NCI-H510A treated with DMSO at 0.1 percent for 48 hours (cell line): ENCODE measurements around the gene NEK9.

Experiments used
- DNase-seq: peaks from one replicate; lab custom pipeline; 2025; lab: John Stamatoyannopoulos, UW

Gene NEK9

GRCh38 chr14:75066691-75067090, 60.2 kb downstream of the NEK9 start:
- no peak for DNase-seq

DNA sequence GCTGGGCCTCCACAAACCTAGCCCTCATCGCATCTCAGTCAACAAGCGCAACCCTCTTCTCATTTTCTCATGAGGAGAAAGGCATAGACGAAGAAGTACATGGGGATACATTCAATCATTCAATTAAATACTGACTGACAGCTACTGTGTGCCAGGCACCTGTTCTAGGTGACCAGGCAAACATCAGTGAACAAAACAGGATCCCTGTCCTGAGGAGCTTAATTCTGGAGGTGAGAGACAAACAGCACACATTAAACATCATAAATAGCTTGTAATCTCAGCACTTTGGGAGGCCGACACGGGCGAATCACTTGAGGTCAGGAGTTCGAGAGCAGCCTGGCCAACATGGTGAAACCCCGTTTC, 62.7 kb downstream of the NEK9 start:
- no peak for DNase-seq

- peak; percentile 91 for DNase-seq
Measured at GRCh38 chr14:75063491-75064204, 63.2 kb downstream of the NEK9 start, which contains the start of gene ACYP1. ACYP1 (minus strand) TSS chr14:75064024; CDS start chr14:75063553, 471 bp downstream.

- peak; percentile 11 for DNase-seq
Measured at GRCh38 chr14:75063013-75063412, 63.8 kb downstream of the NEK9 start.

GRCh38 chr14:75060420-75060819, 66.4 kb downstream of the NEK9 start:
- DNase-seq: no peak

- no peak for DNase-seq
Measured at GRCh38 chr14:75059642-75060041, 67.2 kb downstream of the NEK9 start.

- DNase-seq: no peak
Measured at GRCh38 chr14:75054421-75054820, 72.4 kb downstream of the NEK9 start.

GRCh38 chr14:75053396-75054291, 73.2 kb downstream of the NEK9 start:
- DNase-seq: no peak

GRCh38 chr14:75051556-75051899, 75.3 kb downstream of the NEK9 start:
- DNase-seq: no peak

DNA sequence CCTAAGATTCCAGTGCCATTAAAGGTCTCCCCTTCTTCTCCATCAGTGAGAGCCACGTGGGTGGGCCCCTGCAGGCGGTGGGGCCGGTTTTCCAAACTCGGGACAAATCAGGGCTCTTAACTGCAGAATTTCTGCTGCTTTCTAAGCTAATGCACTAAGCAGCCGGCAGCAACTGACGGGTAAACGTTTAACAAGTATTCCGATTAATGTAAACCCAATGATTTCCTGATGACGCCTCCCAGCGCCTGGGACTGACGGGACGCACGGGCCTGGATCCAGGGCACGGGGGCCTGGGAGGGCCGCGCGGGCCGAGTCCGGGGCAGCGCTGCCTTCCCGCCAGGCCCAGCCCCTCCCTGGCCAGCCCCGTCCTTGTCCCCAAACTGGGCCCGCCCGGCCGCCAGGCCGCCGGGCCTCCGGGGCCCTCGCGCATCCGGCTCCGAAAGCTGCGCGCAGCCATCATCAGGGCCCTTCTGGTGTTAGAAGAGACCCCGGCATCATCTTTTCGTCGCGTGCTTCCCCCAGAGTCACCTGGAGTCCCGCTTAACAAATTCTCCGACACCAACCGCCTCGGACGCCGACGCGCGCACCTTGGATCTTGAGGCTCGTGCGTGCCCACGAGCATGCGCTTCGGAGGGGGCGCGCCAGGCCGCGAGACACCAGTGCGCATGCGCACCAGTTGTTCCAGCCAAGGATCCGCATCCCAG, 75.8 kb downstream of the NEK9 start, which contains the start of gene MLH3:
MLH3 (minus strand) TSS at position 616 of the 704 bp plus-strand sequence. CDS start 1,812 bp downstream, outside the sequence.
- peak; percentile 85 for DNase-seq

GRCh38 chr14:75049731-75050201, 77.1 kb downstream of the NEK9 start:
- DNase-seq: no peak

DNA sequence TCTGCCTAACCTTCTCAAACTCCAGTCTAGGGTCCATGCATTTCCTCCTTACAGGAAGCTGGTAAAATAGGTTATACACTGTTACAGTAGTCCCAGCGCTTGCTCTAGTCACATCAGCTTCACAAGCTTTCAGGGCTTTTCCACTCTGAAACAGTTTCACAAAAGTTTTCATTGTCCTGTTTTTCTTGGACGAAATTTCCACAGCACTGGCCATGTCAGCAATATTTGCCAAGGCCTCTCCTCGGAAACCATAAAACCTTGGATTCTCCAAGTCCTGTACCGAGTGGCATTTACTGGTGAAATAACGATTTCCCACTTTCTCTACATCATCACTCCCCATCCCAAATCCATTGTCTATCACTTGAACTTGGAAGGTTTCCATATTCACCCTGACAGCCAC, 77.7 kb downstream of the NEK9 start:
- no peak for DNase-seq

DNA sequence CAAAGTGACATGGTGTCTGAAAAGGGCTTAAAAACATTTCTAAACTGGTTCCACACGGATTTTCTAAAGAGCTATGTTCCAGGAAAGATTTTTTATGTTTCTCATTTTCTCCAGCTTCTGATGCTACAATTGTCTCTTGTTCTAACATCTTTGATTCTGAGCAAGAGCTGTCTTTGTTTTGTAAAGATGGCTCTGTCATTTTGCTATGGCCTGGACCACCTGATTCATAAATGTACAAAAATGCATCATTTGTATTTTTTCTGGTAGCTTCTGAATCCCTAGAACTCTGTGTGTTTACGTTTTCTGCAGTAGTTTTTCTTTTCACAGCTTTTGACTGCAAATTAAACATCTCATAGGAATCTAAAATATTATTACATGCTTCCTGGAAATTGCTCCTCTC, 78.7 kb downstream of the NEK9 start:
- DNase-seq: no peak

DNA sequence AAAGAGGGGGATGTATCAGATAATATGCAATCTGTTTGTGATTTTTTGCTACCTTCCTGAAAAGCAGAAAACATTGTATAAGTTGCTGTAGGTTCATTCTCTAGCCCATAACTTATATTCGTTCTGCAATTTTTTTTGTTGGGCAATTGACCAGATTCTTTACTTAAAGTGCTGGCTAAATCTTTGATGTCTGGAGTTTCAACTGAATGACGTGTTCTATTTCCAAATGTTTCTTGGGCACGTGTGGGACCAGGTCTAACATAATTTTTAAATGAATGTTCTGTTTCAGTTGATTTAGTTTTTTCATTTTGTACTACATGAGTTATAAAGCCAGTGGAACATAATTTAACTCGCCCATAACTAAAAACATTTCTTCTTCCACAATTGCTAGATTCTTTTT, 79.3 kb downstream of the NEK9 start:
- no peak for DNase-seq

GRCh38 chr14:75046899-75047298, 79.9 kb downstream of the NEK9 start:
- no peak for DNase-seq

GRCh38 chr14:75046275-75046674, 80.6 kb downstream of the NEK9 start:
- DNase-seq: no peak

DNA sequence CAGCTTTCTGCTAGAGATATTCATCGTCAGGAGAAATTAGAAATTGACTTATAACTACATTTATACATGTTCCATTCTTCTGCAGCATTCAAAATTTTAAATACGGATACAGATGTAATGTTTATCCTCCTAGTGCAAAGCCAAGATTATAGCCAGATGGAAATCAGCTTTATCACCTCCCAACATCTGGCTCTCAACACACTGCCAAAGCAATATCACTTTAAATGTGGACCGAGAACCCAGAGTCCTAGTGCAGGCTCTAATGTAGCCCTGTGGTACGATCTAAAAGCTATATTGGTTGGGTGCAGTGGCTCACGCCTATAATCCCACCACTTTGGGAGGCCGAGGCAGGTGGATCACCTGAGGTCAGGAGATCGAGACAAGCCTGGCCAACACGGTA, 82.1 kb downstream of the NEK9 start:
- DNase-seq: no peak

DNA sequence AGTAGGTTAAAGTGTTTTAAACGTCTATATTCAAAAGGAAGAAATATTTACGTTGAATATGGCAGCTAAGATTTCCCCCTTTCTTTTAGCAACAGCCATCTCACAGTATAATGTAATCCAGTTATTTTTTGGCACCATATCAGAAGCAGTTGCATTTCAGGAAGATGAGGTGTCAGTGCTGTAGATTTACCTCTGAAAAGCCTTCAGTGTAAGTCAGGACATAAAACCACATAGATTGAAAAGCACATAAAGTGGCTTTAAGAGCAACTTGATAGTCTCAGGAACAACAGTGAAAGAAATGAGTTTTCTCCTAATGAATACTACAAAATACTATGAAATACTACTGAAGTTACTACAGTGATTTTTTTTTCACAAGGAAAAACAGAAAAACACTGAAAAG, 82.5 kb downstream of the NEK9 start:
- DNase-seq: no peak

DNA sequence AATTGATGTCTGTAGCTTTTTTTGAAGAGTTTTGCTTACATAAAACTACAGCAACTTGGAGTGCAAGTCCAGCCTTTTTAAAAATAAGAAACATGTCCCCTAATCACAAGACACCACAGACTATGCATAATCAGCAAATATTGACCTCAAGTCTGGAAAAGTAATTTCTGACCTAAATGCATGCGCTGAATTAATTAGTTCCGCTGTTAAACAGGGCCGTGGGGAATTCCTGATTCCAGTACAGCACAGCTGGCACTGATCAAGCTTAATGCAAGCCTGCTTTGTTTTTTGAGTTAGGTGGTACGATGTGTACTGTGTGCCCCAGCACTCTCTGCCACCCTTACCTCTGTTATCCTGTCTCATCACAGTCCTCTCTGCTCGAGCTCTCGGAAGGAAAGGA, 84.8 kb downstream of the NEK9 start:
- no peak for DNase-seq

DNA sequence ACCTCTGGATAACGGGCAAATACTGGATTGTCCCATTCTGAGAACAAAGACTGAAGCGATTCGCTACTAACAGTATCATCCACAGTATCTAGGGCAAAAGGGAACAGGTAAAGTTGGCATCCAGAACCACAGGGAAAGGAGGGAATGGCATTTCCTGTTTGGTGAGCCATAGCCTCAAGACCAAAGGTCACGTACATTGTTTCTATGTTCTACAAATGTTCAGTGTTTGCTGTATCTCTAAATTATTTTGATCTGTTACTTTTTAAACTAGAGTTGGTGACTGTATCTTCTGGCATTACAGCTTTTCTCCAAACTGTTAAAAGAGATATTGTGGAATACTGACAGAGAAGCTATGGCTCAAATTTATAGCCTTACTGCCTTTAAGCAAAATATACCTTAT, 85.2 kb downstream of the NEK9 start:
- DNase-seq: no peak

- DNase-seq: no peak
Measured at GRCh38 chr14:75040959-75041358, 85.9 kb downstream of the NEK9 start.

DNA sequence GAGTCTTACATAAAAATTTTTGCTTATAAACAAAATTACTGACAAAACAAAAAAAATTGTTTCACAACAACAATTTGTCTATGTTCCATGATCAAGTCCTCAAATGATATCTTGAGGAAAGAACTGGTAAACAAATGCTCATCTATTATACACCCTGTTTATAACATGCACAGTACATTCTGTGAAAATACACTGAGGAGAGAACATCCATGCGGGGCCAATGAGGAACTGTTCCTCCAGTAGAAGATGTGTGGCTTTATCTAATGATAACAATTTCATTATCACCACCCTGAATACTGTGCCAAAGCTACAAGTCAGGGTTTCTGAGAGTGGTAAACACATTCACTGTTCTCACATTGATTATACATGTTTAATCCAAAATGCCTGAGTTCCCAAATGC, 86.3 kb downstream of the NEK9 start:
- no peak for DNase-seq

DNA sequence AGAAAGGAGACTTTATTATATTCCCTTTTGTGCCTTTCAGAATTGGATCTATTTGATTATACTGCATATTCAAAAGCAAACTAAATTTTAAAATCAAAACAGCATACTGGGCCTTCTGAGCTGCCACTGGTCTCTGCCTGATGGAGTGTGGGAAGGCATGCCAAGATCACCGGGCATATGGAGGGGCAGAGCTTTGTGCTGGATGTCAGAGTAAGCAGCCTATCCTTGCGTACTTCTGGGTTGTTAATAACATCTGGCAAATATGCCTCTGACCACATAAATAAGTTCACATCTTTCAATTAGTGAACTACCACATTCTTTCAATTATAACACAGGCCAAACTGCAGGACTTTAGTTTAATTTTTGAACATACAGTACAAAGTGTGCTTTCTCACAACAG, 93.9 kb downstream of the NEK9 start:
- DNase-seq: no peak
